Chondrocyte (in vitro differentiated cells): Measurements from ENCODE around the gene BCAS4. TPM values are rescaled to one million over a fixed set of nuclear protein-coding genes. Genes with fewer than 3 reads are reported as not detected.

ENCODE experiments used
- DNase-seq: peaks from one replicate; pipeline ENCODE4 v3.0.0; 2021; ENCODE audit warnings: mixed read lengths, low spot score
- H3K27ac Mint-ChIP-seq: one replicate; pipeline ENCODE4 v1.8.0; 2021; ENCODE audit warnings: mild to moderate bottlenecking, moderate library complexity, mixed read lengths; ENCODE audit not compliant: unreplicated experiment
- H3K27me3 Mint-ChIP-seq: 2 replicates; pipeline ENCODE4 v1.8.0; 2021; ENCODE audit warnings: low read depth, mixed read lengths
- H3K36me3 Mint-ChIP-seq: 2 replicates; pipeline ENCODE4 v1.8.0; 2021; ENCODE audit warnings: low read depth, mixed read lengths
- H3K4me1 Mint-ChIP-seq: 2 replicates; pipeline ENCODE4 v1.8.0; 2021; ENCODE audit warnings: low read depth, mild to moderate bottlenecking, mixed read lengths
- H3K4me3 Mint-ChIP-seq: one replicate; pipeline ENCODE4 v1.8.0; 2021; ENCODE audit warnings: mild to moderate bottlenecking, moderate library complexity, mixed read lengths; ENCODE audit not compliant: unreplicated experiment
- H3K9me3 Mint-ChIP-seq: 2 replicates; pipeline ENCODE4 v1.8.0; 2021; ENCODE audit warnings: low read depth, mixed read lengths
- total RNA-seq: library from RNA; stranded (reverse); gene quantifications from 3 replicates; pipeline ENCODE4 v1.2.1, GENCODE V29; 2021
- TF ChIP-seq, protein P1 (sequence below): fragments of 200-600 bp; sonication (generic); IDR thresholded peaks from 2 replicates; pipeline ENCODE4 v1.5.0; 2021; ENCODE audit warnings: antibody characterized with exemption, mild to moderate bottlenecking, moderate library complexity

Gene BCAS4
- total RNA-seq, 1 donor from 2014 or later = 7.6 TPM

DNA sequence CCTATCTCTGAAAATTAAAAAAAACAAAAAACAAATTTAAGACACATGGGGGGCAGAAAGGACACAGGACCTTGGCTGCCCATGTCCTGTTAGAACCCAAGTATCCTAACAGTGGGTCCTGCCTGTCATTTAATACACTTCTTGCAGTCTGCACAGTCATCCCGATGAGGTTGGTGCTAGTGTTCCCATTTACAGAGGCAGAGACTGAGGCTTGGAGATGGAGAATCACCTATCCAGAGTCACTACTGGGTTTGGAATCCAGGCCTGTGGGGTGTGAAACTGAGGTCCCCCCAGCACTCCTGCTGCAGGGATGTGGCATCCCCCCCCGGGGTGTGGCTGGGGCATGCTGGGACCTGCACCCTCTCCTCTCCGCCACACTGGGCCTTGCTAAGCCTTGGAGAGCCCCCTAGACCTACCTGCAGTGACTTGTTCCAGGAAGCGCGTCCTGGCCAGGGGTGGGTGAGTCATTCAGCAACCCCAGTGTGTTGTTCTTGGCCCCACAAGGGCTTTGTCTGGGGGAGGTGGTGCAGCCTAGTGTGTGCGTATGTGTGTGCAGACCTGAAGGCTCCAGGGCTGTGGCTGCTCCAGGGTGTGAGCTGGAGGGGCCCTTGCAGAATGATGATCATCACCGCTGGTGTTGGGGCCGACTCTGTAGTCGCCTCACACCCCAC, 49.7 kb downstream of the BCAS4 start:
- Mint-ChIP-seq H3K4me3 (no peak overlapping the region), H3K4me1 (peaks cover 23% of the 10 kb centered on the region), H3K27ac (no peak overlapping the region), H3K36me3 (no peaks in the 10 kb centered on the region), H3K9me3 (no peaks in the 10 kb centered on the region), H3K27me3 (no peaks in the 10 kb centered on the region)
- TF ChIP-seq, protein P1, sequence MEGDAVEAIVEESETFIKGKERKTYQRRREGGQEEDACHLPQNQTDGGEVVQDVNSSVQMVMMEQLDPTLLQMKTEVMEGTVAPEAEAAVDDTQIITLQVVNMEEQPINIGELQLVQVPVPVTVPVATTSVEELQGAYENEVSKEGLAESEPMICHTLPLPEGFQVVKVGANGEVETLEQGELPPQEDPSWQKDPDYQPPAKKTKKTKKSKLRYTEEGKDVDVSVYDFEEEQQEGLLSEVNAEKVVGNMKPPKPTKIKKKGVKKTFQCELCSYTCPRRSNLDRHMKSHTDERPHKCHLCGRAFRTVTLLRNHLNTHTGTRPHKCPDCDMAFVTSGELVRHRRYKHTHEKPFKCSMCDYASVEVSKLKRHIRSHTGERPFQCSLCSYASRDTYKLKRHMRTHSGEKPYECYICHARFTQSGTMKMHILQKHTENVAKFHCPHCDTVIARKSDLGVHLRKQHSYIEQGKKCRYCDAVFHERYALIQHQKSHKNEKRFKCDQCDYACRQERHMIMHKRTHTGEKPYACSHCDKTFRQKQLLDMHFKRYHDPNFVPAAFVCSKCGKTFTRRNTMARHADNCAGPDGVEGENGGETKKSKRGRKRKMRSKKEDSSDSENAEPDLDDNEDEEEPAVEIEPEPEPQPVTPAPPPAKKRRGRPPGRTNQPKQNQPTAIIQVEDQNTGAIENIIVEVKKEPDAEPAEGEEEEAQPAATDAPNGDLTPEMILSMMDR = no peak
- no peak for DNase-seq

DNA sequence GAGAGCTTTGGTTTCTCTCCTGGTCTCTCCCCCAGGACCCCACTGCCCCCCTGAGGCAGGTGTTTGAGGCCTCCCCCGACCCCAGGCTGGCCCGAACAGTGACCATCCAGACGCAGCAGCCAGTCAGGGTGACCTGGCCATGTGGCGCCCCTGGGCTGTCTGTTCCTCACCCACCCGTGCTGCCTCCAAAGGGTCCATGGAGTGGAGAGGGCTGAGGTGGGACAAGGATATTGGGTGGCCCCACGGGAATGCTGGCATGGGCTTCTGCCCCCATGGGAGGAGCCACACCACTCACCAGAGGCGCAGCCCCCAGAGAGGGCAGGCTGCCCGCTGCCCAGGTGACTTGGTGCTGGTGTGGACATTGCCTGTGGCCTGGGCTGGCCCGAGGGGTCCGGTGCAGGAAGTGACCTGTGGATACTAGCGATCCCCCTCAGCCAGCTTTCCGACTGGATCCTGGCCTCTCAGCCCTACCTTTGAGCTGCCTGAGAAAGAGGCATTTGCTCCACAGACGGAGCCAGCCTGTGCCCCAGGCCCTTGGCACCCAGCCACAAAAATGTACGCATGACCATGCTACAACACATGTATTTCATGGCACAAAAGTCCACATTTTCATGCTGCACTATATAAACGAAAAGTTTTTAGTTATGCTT, 50.8 kb downstream of the BCAS4 start:
- Mint-ChIP-seq H3K27ac (no peak overlapping the region), H3K36me3 (no peaks in the 10 kb centered on the region), H3K4me3 (no peak overlapping the region), H3K27me3 (no peaks in the 10 kb centered on the region), H3K9me3 (no peaks in the 10 kb centered on the region), H3K4me1 (peaks cover 25% of the 10 kb centered on the region)
- TF ChIP-seq, protein P1 = no peak
- no peak for DNase-seq

DNA sequence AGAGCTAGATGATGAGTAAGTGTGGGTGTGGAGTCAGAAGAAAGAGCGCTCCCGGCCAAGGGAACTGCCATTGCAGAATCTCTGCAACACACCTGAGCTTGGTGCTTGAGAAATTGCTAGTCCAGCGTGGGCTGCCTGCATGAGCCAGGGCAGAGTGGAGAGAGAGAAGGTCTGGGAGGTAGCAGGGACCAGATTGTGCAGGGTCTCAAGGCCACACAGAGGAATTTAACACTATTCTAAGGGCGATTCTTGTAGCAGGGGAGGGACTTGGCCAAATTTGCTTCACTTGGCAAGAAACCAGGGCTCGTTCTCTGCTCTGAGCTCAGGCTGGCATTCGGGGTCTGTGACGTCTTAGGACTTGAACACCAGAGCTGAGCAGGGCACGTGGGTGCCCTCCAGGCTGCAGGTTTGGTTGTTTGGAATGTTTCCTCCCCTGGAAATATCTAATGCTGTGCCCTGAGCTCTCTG, 53.5 kb downstream of the BCAS4 start:
- Mint-ChIP-seq H3K9me3 (no peaks in the 10 kb centered on the region), H3K36me3 (no peaks in the 10 kb centered on the region), H3K4me3 (no peak overlapping the region), H3K27ac (no peak overlapping the region), H3K27me3 (no peaks in the 10 kb centered on the region), H3K4me1 (peaks cover 25% of the 10 kb centered on the region)
- no peak for DNase-seq
- TF ChIP-seq, protein P1 = no peak

GRCh38 chr20:50848846-50849673, 54.2 kb downstream of the BCAS4 start:
- Mint-ChIP-seq H3K27me3 (no peaks in the 10 kb centered on the region), H3K36me3 (no peaks in the 10 kb centered on the region), H3K9me3 (no peaks in the 10 kb centered on the region), H3K4me1 (peaks cover 25% of the 10 kb centered on the region), H3K4me3 (peak overlapping the region; percentile 31), H3K27ac (no peak overlapping the region)
- DNase-seq = no peak
- TF ChIP-seq, protein P1 = no peak

- TF ChIP-seq, protein P1 = no peak
- H3K36me3 Mint-ChIP-seq = no peaks in the 10 kb centered on the region
- no peaks in the 10 kb centered on the region for H3K9me3 Mint-ChIP-seq
- no peak overlapping the region for H3K27ac Mint-ChIP-seq
- DNase-seq = no peak
- H3K4me3 Mint-ChIP-seq = no peak overlapping the region
- peaks cover 18% of the 10 kb centered on the region for H3K4me1 Mint-ChIP-seq
- no peaks in the 10 kb centered on the region for H3K27me3 Mint-ChIP-seq
Observed at GRCh38 chr20:50850721-50851286, 55.9 kb downstream of the BCAS4 start.
